Keratinocyte (primary cell): Measurements from ENCODE around the gene MIEN1. TPM values are rescaled to one million over a fixed set of nuclear protein-coding genes. Genes with fewer than 3 reads are reported as not detected.

Experiments used
- DNase-seq: peaks from one replicate; pipeline ENCODE4 v3.0.0-alpha.2; 2011; ENCODE audit warnings: low read depth, missing footprints, low spot score
- FAIRE-seq: peaks from 2 replicates; lab custom pipeline; 2011; peaks lifted over from hg19 to GRCh38; lab: Jason Lieb, UNC
- H2AFZ ChIP-seq: 2 replicates; pipeline ENCODE4 v1.6.0; 2012; ENCODE audit warnings: low read length, control low read depth, inconsistent platforms; ENCODE audit not compliant: control insufficient read depth
- H3K27ac ChIP-seq: 2 replicates; pipeline ENCODE4 v1.5.1; 2011; ENCODE audit warnings: low read length; ENCODE audit not compliant: control insufficient read depth, insufficient read depth
- H3K27me3 ChIP-seq: 3 replicates; pipeline ENCODE4 v1.6.0; 2011; ENCODE audit warnings: low read length; ENCODE audit not compliant: control insufficient read depth, insufficient read depth; ENCODE audit errors: extremely low read depth
- H3K36me3 ChIP-seq, 2 experiments: 2 replicates in 1 of 2; 3 replicates in 1 of 2; pipeline ENCODE4 v1.5.1; 2011; ENCODE audit warnings: low read length in 2 of 2, mild to moderate bottlenecking in 1 of 2; ENCODE audit not compliant: control insufficient read depth in 2 of 2, insufficient read depth in 2 of 2; ENCODE audit errors: extremely low read depth in 1 of 2
- H3K4me1 ChIP-seq: 3 replicates; pipeline ENCODE4 v1.5.1; 2011; ENCODE audit warnings: low read length; ENCODE audit not compliant: control insufficient read depth, insufficient read depth; ENCODE audit errors: extremely low read depth
- H3K4me2 ChIP-seq: 3 replicates; pipeline ENCODE4 v1.6.0; 2011; ENCODE audit warnings: low read depth, low read length; ENCODE audit not compliant: control insufficient read depth, insufficient read depth; ENCODE audit errors: extremely low read depth
- H3K4me3 ChIP-seq, 3 experiments: fragments of 200-600 bp in 1 of 3; sonication (generic) in 1 of 3; 2 replicates in 2 of 3; 3 replicates in 1 of 3; pipeline ENCODE4 v1.5.1; 2011 to 2016; ENCODE audit warnings: low read length in 3 of 3, mild to moderate bottlenecking in 3 of 3, control low read depth in 2 of 3, inconsistent platforms in 1 of 3, low read depth in 1 of 3, mixed read lengths in 1 of 3, mixed run types in 1 of 3, moderate library complexity in 1 of 3; ENCODE audit not compliant: control insufficient read depth in 2 of 3, insufficient read depth in 2 of 3; ENCODE audit errors: extremely low read depth in 1 of 3
- H3K79me2 ChIP-seq: 2 replicates; pipeline ENCODE4 v1.6.0; 2012; ENCODE audit warnings: low read length; ENCODE audit not compliant: control insufficient read depth, insufficient read depth
- H3K9ac ChIP-seq: 3 replicates; pipeline ENCODE4 v1.6.0; 2011; ENCODE audit warnings: low read length; ENCODE audit not compliant: control insufficient read depth, insufficient read depth; ENCODE audit errors: extremely low read depth
- H3K9me1 ChIP-seq: 3 replicates; pipeline ENCODE4 v1.6.0; 2011; ENCODE audit warnings: low read length; ENCODE audit not compliant: control insufficient read depth, insufficient read depth; ENCODE audit errors: extremely low read depth
- H3K9me3 ChIP-seq: 2 replicates; pipeline ENCODE4 v1.5.1; 2012; ENCODE audit warnings: low read depth, low read length; ENCODE audit not compliant: control insufficient read depth
- H4K20me1 ChIP-seq: 3 replicates; pipeline ENCODE4 v1.6.0; 2011; ENCODE audit warnings: low read length; ENCODE audit not compliant: control insufficient read depth, insufficient read depth; ENCODE audit errors: extremely low read depth
- EZH2 ChIP-seq: IDR thresholded peaks from one replicate; pipeline ENCODE4 v1.6.1; 2012; ENCODE audit warnings: inconsistent platforms, mild to moderate bottlenecking, low read length, moderate library complexity
- dilution Hi-C: fragments of 300-500 bp; cut with MboI; formaldehyde crosslinking; loops from one replicate; pipeline ENCODE4 v1.7.0; 2020; ENCODE audit warnings: low sequenced_read_pairs; ENCODE audit not compliant: extremely low pct_ligation_motif_present
- polyA plus RNA-seq, 5 experiments: library from polyadenylated mRNA; depleted of rRNA in 3 of 5; stranded (reverse) in 3 of 5; stranded (forward) in 1 of 5; unstranded in 1 of 5; fragments of >200 nt; gene quantifications; 1 replicate in 1 of 5; 2 replicates in 3 of 5; 3 replicates in 1 of 5; pipeline versions ENCODE4 v1.2.1 to v1.2.3, GENCODE V29; 2011 to 2012; ENCODE audit warnings: missing spikeins in 2 of 5, low read depth in 1 of 5, low replicate concordance in 1 of 5
- TF ChIP-seq, protein P1 (sequence below), 3 experiments: IDR thresholded peaks in 1 of 3; conservative IDR thresholded peaks in 1 of 3; optimal IDR thresholded peaks in 1 of 3; 2 replicates in 2 of 3; 3 replicates in 1 of 3; pipeline versions ENCODE3 to v1.5.1; 2011; ENCODE audit warnings: low read length in 3 of 3, mild to moderate bottlenecking in 3 of 3, moderate library complexity in 2 of 3, control low read depth in 1 of 3, inconsistent platforms in 1 of 3; ENCODE audit not compliant: insufficient read depth in 2 of 3; ENCODE audit errors: extremely low read depth in 1 of 3

MIEN1 gene
- polyA plus RNA-seq, 1 donor (not counting 4 experiments of a cell fraction or from before 2014, with no cell fraction given) = 38.4 TPM

DNA sequence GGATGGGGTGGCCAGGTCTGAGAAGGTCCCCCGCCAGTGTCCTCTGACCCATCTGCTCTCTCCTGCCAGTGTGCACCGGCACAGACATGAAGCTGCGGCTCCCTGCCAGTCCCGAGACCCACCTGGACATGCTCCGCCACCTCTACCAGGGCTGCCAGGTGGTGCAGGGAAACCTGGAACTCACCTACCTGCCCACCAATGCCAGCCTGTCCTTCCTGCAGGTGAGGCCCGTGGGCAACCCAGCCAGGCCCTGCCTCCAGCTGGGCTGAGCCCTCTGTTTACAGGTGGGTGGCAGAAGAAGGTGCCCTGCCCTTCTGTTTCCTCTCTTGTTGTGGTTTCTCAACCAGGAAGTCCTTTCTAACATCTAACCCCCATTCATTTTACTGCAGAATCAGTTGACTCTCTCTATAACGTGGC, 23.4 kb downstream of the MIEN1 start:
- Histone ChIP-seq H3K4me3 (no peak overlapping the region), H3K4me1 (peaks cover 25% of the 10 kb centered on the region), H3K4me2 (no peak overlapping the region), H3K79me2 (peaks cover 13% of the 10 kb centered on the region), H3K27ac (no peak overlapping the region), H4K20me1 (no peaks in the 10 kb centered on the region), H3K9ac (no peak overlapping the region), H3K9me3 (no peaks in the 10 kb centered on the region), H2AFZ (no peak overlapping the region), H3K9me1 (peaks cover 4% of the 10 kb centered on the region), H3K36me3 (peaks cover 5 to 34% of the 10 kb centered on the region in 2 experiments), H3K27me3 (no peaks in the 10 kb centered on the region)
- no peak for FAIRE-seq
- TF ChIP-seq EZH2 = no peak
- TF ChIP-seq, protein P1, sequence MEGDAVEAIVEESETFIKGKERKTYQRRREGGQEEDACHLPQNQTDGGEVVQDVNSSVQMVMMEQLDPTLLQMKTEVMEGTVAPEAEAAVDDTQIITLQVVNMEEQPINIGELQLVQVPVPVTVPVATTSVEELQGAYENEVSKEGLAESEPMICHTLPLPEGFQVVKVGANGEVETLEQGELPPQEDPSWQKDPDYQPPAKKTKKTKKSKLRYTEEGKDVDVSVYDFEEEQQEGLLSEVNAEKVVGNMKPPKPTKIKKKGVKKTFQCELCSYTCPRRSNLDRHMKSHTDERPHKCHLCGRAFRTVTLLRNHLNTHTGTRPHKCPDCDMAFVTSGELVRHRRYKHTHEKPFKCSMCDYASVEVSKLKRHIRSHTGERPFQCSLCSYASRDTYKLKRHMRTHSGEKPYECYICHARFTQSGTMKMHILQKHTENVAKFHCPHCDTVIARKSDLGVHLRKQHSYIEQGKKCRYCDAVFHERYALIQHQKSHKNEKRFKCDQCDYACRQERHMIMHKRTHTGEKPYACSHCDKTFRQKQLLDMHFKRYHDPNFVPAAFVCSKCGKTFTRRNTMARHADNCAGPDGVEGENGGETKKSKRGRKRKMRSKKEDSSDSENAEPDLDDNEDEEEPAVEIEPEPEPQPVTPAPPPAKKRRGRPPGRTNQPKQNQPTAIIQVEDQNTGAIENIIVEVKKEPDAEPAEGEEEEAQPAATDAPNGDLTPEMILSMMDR (optimal IDR thresholded peaks at IDR 0.05 in 1 of 3, IDR thresholded peaks at IDR 0.05 in 1 of 3, conservative IDR thresholded peaks at IDR 0.05 in 1 of 3; ENCODE audit: extremely low read depth in 1 of 3, insufficient read depth in 2 of 3, low read length in 3 of 3) = no peak
- dilution Hi-C loops = no loop called here
- no peak for DNase-seq

DNA sequence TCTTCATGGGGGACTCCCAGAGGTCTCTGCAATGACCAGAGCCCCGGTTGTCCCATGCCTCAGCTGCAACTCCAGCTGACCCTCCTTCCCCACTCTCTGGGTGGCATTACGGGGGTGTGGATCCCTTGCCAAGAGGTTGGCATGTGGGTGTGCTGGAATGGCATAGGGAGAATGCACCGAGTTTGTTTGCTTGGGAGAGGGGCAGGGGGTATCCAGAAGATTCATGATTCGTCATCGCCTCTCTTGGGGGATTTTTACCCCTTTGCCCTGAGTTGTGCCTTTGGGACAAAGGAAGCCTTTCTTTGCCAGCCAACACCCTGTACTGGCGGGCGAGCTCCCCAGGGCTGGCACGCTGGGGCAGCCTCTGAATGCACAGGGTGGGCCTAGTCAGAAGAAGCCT, 23.9 kb downstream of the MIEN1 start:
- H3K9ac ChIP-seq = peak overlapping the region; percentile 39
- H3K9me3 ChIP-seq = no peaks in the 10 kb centered on the region
- H4K20me1 ChIP-seq = no peaks in the 10 kb centered on the region
- TF ChIP-seq, protein P1 (optimal IDR thresholded peaks at IDR 0.05 in 1 of 3, IDR thresholded peaks at IDR 0.05 in 1 of 3, conservative IDR thresholded peaks at IDR 0.05 in 1 of 3; ENCODE audit: extremely low read depth in 1 of 3, insufficient read depth in 2 of 3, low read length in 3 of 3) = no peak
- no peak for TF ChIP-seq EZH2
- DNase-seq = no peak
- H2AFZ ChIP-seq = no peak overlapping the region
- peaks cover 17% of the 10 kb centered on the region for H3K79me2 ChIP-seq
- no peak for FAIRE-seq
- H3K27ac ChIP-seq = no peak overlapping the region
- dilution Hi-C loops = no loop called here
- H3K4me2 ChIP-seq = peak overlapping the region; percentile 68
- H3K9me1 ChIP-seq = peaks cover 4% of the 10 kb centered on the region
- no peak overlapping the region for H3K4me3 ChIP-seq
- H3K4me1 ChIP-seq = peaks cover 29% of the 10 kb centered on the region
- peaks cover under 1 to 29% of the 10 kb centered on the region in 2 experiments for H3K36me3 ChIP-seq
- no peaks in the 10 kb centered on the region for H3K27me3 ChIP-seq
